ENCODE results near the gene NAV3.

- TF ChIP-seq CTCF (IDR thresholded peaks at IDR 0.05) = no peak
- TF ChIP-seq EP300 (IDR thresholded peaks at IDR 0.05) = no peak
- no peak for TF ChIP-seq POLR2A (IDR thresholded peaks at IDR 0.05)
Measured at GRCh38 chr12:78099806-78100205, 269.1 kb downstream of the NAV3 start.
